A673 (cell line): ENCODE results near the gene ACSS2.

Experiments used
- CTCF ChIP-seq: fragments of 300-800, 200-600 bp; sonication (generic); conservative IDR thresholded peaks from 2 replicates; pipeline ENCODE4 v1.5.1; 2017; ENCODE audit warnings: low read depth, mild to moderate bottlenecking, antibody characterized with exemption, low read length, moderate library complexity, mixed read lengths
- EZH2 ChIP-seq: fragments of 200-600 bp; sonication (generic); IDR thresholded peaks from 2 replicates; pipeline ENCODE4 v1.6.1; 2017; ENCODE audit warnings: borderline replicate concordance, low read depth, mild to moderate bottlenecking, mixed read lengths, antibody characterized with exemption, low read length; ENCODE audit not compliant: poor library complexity, severe bottlenecking

- TF ChIP-seq CTCF = no peak
- no peak for TF ChIP-seq EZH2
Measured at GRCh38 chr20:34971561-34972235, 95.3 kb downstream of the ACSS2 start.
